GM12865 (cell line): ENCODE measurements around the gene ZMIZ1.

Source experiments
- DNase-seq: peaks from one replicate; pipeline ENCODE4 v3.0.0; 2010; ENCODE audit warnings: low read depth
- H3K4me3 ChIP-seq: 2 replicates; pipeline ENCODE4 v1.5.1; 2011; ENCODE audit warnings: mild to moderate bottlenecking, low read depth, low read length, control low read depth
- TF ChIP-seq, protein P1 (sequence below): IDR thresholded peaks from 2 replicates; pipeline ENCODE4 v1.5.1; 2011; ENCODE audit warnings: low read length, control low read depth, low read depth, inconsistent platforms; ENCODE audit not compliant: insufficient read depth; ENCODE audit errors: missing control alignments

ZMIZ1 gene

DNA sequence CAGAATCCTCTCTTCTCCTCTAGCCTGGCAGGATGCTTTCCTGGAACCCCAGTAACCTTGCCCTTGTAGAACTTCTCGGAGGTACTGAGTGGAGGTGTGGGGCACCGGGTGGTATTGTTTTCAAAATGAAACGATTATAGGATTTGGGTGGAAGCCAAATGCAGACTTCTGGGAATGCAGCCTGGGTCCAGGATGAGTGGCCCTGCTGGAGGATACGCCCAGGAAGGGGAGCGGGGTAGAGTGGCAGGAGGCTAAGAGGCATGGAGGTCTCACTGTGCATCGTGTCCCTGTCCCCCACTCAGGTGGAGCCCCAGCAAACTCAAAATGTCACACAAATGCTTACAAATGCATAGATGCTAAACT lies 169.4 kb downstream of the ZMIZ1 start:
- TF ChIP-seq, protein P1, sequence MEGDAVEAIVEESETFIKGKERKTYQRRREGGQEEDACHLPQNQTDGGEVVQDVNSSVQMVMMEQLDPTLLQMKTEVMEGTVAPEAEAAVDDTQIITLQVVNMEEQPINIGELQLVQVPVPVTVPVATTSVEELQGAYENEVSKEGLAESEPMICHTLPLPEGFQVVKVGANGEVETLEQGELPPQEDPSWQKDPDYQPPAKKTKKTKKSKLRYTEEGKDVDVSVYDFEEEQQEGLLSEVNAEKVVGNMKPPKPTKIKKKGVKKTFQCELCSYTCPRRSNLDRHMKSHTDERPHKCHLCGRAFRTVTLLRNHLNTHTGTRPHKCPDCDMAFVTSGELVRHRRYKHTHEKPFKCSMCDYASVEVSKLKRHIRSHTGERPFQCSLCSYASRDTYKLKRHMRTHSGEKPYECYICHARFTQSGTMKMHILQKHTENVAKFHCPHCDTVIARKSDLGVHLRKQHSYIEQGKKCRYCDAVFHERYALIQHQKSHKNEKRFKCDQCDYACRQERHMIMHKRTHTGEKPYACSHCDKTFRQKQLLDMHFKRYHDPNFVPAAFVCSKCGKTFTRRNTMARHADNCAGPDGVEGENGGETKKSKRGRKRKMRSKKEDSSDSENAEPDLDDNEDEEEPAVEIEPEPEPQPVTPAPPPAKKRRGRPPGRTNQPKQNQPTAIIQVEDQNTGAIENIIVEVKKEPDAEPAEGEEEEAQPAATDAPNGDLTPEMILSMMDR = no peak
- H3K4me3 ChIP-seq = no peak overlapping the region
- DNase-seq = no peak

DNA sequence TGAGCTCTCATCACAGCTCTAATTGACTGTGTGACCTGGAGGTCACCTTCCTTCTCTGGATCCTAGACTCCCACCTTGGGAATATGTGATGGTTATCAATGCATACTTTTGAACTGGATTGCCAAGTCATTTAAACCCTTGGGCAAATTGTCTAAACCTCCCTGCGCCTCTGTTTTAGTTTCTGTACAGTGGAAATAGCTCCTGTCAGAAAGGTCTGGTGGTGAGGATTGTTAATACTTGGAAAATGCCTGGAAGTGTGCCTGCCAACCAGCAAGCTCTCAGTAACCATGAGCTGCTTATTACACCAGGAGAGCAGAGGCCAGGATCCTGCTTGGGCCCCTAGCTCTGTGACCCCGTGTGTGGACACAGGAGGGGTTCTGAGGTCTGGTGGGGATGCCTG lies 169.8 kb downstream of the ZMIZ1 start:
- TF ChIP-seq, protein P1 = no peak
- H3K4me3 ChIP-seq = no peak overlapping the region
- DNase-seq = no peak

DNA sequence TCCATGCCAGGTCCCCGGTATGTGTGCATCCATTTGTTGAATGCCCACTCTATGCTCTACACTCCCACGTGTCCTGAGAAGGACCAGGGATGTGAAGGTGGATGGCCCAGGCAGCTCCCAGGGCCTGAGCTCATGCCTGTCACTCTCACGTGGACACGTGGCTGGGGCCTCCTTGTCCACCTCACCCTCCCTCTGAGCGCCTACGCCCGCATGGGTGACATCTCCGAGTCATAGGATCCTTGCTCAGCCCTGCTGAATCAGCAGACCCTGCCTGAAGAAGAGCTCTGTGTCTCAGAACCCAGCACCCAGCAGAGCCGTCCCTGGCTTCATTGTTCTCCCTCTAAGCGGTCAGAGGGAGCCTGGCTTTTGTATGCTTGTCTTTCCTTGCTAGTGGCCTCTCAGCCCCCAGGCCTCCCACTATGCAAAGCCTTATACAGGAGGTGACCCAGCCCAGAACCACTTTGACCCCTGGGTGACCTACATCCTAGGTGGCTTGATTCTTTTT lies 170.6 kb downstream of the ZMIZ1 start:
- no peak for DNase-seq
- TF ChIP-seq, protein P1 = no peak
- no peak overlapping the region for H3K4me3 ChIP-seq

DNA sequence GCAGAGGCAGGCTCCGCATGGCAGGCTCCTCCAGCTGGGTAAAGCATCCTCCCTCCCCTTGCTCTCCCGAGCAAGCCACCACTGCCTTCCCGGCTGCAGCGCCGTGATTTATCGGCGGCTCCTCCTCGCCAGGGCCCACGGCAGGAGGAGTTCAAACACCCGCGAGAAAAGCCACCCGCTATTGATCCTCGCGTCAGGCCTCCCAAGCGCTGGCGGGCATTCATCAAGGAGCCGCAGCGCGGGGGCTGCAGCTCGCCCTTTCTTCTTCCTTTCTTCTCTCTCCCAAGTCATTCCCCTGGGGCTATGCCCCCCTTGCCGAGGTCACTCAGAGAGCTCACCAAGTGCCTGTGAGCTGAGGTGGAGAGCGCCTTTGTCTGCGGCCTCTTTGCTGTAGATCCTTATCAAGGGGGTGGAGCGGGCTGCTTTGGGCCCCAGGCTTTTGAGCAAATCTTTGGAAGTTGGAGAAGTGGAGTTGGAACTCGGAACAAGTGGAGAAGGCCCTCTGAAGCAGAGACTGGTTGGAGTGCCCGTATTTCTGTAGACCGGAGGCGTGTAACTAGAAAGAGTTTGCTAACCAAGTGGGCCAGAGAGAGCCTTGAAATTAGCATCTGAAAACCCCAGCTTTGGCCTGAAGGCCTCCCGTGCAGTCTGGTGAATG lies 171.3 kb downstream of the ZMIZ1 start:
- TF ChIP-seq, protein P1 = no peak
- H3K4me3 ChIP-seq = no peak overlapping the region
- no peak for DNase-seq

DNA sequence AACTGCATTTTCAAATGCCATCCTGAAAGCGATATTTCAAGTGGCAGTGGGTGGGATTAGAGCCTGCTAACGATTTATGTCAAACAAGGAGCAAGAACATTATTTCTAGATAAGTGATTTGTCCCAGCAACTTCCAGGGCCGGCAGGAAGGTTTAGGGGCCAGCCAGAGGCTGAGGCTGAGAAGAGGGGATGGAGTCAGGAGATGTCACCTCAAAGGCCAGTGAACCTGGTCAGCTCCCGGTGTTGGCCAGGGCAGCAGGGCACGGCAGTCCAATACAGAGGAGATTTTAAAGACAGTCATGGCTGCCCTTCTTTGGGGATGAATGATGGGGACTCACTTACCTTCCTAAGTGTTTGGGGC lies 172.8 kb downstream of the ZMIZ1 start:
- TF ChIP-seq, protein P1 = no peak

DNA sequence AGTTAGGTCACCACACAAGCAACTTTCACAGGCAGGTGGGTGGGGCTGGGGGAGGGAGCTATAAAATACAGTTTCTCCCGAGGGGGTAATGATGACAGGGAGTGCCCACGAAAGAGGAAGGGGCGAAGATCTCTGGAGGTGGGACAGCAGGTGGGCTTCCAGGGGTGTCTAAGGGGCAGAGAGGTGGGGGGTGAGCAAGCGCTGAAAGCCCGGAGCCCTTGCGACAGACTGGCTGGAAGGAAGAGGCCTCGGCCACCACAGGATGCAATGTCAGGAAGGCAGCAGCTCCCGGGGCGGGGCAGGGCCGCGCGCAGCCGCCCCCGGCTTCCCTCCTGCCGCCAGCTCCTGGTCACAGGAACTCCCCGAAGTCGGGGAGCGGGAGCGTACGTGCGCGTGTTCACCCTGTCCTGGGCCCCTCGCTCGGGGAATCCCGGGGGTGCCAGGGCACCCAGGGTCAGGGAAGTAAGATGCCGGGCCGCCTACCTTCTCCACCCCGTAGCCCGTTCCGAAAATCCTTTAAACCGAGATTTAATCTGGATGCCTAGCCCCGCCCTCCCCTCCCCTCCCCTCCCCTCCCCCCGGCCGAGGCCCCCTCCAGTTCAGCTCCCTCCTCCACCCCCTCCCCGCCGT lies 173.3 kb downstream of the ZMIZ1 start:
- DNase-seq = peak; percentile 85
- TF ChIP-seq, protein P1 = no peak
- peak overlapping the region; percentile 84 for H3K4me3 ChIP-seq

More for the DNA sequence above, 172.8 kb downstream of the ZMIZ1 start:
- H3K4me3 ChIP-seq = peak overlapping the region; percentile 84
- DNase-seq = no peak
